Activated naive CD8-positive, alpha-beta T cell treated with anti-CD3 and anti-CD28 coated beads, Interleukin-2, amount 10 ng/mL, durations not matched to agents 7 days and 5 days (primary cell): ENCODE results near the gene ZNF526. TPM values are rescaled to one million over a fixed set of nuclear protein-coding genes. Genes with fewer than 3 reads are reported as not detected.
"Not testable (repeated sequence)": the region's sequence is repeated elsewhere in the genome, so short reads cannot be mapped to it uniquely, and the experiment has no call there.

Source experiments
- ATAC-seq: fragments of 150-1000 bp; cut with Tn5 transposase; one replicate; pipeline ENCODE4 v1.10.0; 2021; ENCODE audit warnings: low read depth, moderate library complexity
- POLR2A ChIA-PET: fragments of 350-600 bp; sonication (Branson Sonifier 250); formaldehyde crosslinking; loops from one replicate; lab custom pipeline; 2021; ENCODE audit warnings: antibody characterized with exemption; lab: Charles Lee
- DNase-seq: peaks from one replicate; pipeline ENCODE4 v3.0.0; 2021
- H3K27ac Mint-ChIP-seq: one replicate; pipeline ENCODE4 v1.8.0; 2022; ENCODE audit warnings: mild to moderate bottlenecking, mixed read lengths
- H3K27me3 Mint-ChIP-seq: one replicate; pipeline ENCODE4 v1.8.0; 2022; ENCODE audit warnings: mild to moderate bottlenecking, moderate library complexity, mixed read lengths
- H3K36me3 Mint-ChIP-seq: one replicate; pipeline ENCODE4 v1.8.0; 2021; ENCODE audit warnings: mild to moderate bottlenecking, mixed read lengths
- H3K4me1 Mint-ChIP-seq: one replicate; pipeline ENCODE4 v1.8.0; 2021; ENCODE audit warnings: mixed read lengths
- H3K4me3 Mint-ChIP-seq: one replicate; pipeline ENCODE4 v1.8.0; 2022; ENCODE audit warnings: mild to moderate bottlenecking, moderate library complexity, mixed read lengths
- H3K9me3 Mint-ChIP-seq: one replicate; pipeline ENCODE4 v1.8.0; 2021; ENCODE audit warnings: mixed read lengths
- total RNA-seq, 2 experiments: library from RNA; stranded (reverse); gene quantifications; one replicate each; pipeline ENCODE4 v1.2.3, GENCODE V29; 2021

The ZNF526 gene
- total RNA-seq, 2 experiments from 2014 or later = 19.6 to 20.6 TPM

DNA sequence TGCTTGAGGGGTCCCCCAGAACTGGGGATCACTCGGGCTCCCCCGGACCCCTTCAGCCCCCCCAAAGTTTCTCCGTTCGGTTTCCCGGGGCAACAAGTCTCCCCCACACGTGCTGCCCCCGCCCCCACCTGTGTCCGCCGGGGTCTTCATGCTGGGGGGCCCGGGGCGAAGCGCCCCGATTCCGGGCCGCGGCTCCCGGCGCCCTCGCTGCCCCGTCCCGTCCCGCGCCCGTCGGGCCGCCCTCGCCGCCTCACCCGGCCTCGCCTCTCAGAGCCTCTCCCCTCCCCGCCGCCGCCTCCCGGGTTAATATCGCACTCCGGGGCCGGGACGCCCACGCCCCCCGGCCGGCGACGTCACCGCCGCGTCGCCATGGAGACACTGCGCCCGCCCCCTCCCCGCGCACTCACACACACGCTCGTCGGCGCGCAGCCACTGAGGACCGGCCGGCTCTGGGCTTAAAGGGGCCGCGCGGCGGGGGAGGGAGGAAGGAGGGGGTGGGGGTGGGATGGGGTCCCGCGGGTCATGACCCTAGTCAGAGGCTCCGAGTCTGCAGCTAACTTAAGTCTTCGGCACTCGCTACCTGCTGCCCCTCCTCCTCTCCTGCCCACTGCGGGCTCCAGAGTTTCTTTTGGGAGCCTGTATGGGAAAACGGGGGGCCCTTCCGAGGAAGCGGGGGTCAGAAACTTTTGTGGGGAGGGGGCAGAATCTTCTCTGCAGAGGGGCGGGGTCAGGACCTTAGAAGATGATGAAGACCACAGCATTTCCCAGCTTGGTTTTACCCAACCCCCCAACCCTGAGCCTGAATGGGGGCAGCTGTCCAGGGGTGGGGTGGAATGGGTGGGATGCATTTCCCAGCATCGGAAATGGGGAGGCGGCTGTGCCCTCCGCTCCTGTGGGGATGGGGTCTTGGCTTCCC lies 35.0 kb downstream of the ZNF526 start, which contains the start of gene ERF:
ERF (minus strand) TSS at position 279 of the 916 bp plus-strand sequence; CDS start at position 150, 129 bp downstream.
- Mint-ChIP-seq H3K9me3 (no peaks in the 10 kb centered on the region), H3K4me3 (peak within 1 kb of the TSS; percentile 79), H3K36me3 (no peaks in the 10 kb centered on the region), H3K27me3 (peaks cover 8% of the 10 kb centered on the region), H3K27ac (peak within 1 kb of the TSS; percentile 82), H3K4me1 (peaks cover 28% of the 10 kb centered on the region)
- DNase-seq = peak; percentile 96
- ATAC-seq = peak; percentile 63
- POLR2A ChIA-PET = interaction anchor here (0.7 to 1.3 kb wide), 7 partner anchors 10 to 56 kb away, joined by 3 to 5 read pairs (median 4); partner anchors contain the start of gene PAFAH1B3

DNA sequence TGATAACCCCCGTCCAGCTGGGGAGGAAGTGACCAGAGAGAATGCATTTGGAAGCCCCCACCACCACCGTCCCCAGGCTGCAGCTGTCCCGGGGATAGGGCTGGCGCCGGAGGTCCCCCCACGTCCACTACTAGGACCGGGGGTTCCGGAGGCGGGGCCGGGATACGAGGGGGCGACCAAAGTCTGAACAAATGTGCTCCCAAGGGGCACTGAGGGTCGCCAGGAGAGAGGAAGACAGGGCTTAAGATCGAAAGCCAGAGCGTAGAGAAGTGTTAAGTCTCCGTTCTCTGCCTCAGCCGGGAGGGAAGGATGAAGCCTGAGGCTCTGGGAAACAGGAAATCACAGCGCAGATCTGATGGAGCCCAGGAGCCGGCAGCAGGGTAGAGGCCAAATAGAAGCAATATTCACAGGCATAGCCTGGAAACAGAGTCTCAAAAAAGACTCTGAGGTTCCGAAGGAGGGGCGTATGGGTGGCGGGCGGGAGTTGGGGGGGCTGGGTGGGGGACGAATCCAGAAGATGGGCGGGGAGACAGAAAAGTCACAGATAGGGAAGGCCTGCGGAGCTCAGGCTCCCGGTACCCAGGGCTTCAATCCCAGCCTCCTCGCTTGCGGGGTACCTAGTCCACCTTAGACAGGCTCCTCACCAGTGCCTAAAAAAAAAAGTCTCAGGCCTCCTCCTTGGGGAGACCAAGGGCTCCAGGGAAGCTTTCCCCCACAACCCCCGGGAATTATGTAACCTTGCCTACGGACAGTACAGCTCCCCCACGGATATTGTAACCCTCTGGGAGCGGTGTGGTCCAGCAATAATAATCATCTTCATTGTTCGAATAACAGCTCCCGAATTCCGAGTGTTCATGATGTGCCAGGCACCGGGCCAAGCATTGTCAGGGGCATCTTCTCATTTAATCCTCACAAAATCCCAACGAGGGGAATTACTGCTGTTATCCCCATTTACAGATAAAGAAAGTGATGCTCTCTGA lies 35.9 kb downstream of the ZNF526 start:
- Mint-ChIP-seq H3K27ac (peak overlapping the region; percentile 49), H3K36me3 (no peaks in the 10 kb centered on the region), H3K27me3 (peaks cover 8% of the 10 kb centered on the region), H3K9me3 (no peaks in the 10 kb centered on the region), H3K4me1 (peaks cover 21% of the 10 kb centered on the region), H3K4me3 (peak overlapping the region; percentile 79)
- no peak for DNase-seq
- POLR2A ChIA-PET = interaction anchor here (0.6 to 1.3 kb wide), 8 partner anchors 11 to 397 kb away, joined by 3 to 5 read pairs (median 4); partner anchors contain the start of gene PAFAH1B3
- no peak for ATAC-seq

DNA sequence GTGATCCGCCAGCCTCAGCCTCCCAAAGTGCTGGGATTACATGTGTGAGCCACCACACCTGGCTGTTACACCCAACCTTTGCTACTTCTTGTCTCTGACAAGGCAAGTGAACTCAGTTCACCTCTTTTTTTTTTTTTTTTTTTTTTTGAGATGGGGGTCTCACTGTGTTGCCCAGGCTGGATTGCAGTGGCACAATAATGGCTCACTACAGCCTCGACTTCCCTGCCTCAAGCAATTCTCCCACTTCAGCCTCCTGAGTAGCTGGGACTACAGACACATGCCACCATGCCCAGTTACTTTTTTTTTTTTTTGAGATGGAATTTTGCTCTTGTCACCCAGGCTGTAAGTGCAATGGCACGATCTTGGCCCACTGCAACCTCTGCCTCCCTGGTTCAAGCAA lies 37.7 kb downstream of the ZNF526 start:
- Mint-ChIP-seq H3K27me3 (peaks cover 13% of the 10 kb centered on the region), H3K4me1 (peaks cover 13% of the 10 kb centered on the region)
- H3K36me3 Mint-ChIP-seq, H3K9me3 Mint-ChIP-seq, H3K4me3 Mint-ChIP-seq, ATAC-seq, H3K27ac Mint-ChIP-seq, DNase-seq: not testable (repeated sequence)
- POLR2A ChIA-PET = interaction anchor here (0.6 to 1.2 kb wide), 4 partner anchors 16 to 210 kb away, joined by 3 to 5 read pairs (median 3); no protein-coding TSS in a partner anchor

DNA sequence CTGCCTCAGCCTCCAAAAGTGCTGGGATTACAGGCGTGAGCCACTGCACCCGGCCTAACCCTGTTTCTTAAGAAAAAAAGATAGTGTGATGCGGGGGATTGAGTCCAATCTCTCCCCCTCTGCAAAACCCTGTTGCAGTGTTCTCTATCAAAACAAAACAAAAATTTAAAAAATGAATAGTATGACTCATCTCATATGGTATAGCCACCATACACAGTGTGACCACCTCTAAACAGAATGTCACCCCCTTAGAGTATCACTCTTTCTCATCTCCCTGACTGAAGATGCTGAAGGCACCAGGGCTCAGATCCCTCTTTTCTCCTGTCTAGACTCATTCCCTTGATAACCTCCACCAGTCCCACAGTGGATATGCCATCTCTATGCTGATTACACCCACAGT lies 41.7 kb downstream of the ZNF526 start:
- peaks cover 5% of the 10 kb centered on the region for H3K4me1 Mint-ChIP-seq
- no peaks in the 10 kb centered on the region for H3K9me3 Mint-ChIP-seq
- POLR2A ChIA-PET = interaction anchor here (0.7 kb wide), 2 partner anchors 18 to 20 kb away, joined by 3 read pairs; no protein-coding TSS in a partner anchor
- ATAC-seq (no peak), DNase-seq (no peak)
- H3K4me3 Mint-ChIP-seq = no peak overlapping the region
- H3K36me3 Mint-ChIP-seq = no peaks in the 10 kb centered on the region
- H3K27me3 Mint-ChIP-seq = peaks cover 7% of the 10 kb centered on the region
- H3K27ac Mint-ChIP-seq = no peak overlapping the region

DNA sequence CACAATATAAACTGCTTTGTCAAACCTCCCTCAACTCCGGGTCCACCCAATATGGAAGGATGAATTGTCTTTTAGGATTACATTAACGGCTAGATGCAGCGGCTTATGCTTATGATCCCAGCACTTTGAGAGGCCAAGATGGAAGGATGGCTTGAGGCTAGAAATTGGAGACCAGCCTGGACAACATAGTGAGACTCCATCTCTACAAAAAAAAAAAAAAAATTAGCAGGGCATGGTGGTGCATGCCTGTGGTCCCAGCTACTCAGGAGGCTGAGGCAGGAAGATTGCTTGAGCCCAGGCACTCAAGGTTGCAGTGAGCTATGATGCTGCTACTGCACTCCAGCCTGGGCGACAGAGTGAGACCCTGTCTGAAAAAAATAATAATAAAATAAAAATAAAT lies 46.0 kb downstream of the ZNF526 start:
- H3K27ac Mint-ChIP-seq, POLR2A ChIA-PET, H3K27me3 Mint-ChIP-seq, H3K4me3 Mint-ChIP-seq, H3K36me3 Mint-ChIP-seq, DNase-seq, H3K9me3 Mint-ChIP-seq, ATAC-seq: not testable (repeated sequence)
- H3K4me1 Mint-ChIP-seq = peaks cover 27% of the 10 kb centered on the region

DNA sequence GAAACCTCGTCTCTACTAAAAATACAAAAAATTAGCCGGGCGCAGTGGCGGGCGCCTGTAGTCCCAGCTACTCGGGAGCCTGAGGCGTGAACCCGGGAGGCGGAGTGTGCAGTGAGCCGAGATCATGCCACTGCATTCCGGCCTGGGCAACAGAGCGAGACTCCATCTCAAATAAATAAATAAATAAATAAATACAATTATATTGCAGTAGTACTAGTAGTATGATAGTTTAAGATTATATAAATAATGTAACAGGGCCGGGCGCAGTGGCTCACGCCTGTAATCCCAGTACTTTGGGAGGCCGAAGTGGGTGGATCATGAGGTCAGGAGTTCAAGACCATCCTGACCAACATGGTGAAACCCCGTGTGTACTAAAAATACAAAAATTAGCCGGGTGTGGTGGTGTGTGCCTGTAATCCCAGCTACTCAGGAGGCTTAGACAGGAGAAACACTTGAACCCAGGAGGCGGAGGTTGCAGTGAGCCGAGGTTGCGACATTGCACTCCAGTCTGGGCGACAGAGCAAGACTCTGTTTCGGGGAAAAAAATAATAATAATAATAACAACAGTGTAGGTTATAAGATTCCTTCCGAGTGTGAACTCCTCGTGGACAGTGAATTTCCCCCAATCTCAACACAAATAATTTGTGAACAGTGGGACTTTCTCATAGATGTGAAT lies 47.0 kb downstream of the ZNF526 start:
- not testable (repeated sequence) for H3K27ac Mint-ChIP-seq, H3K36me3 Mint-ChIP-seq, H3K27me3 Mint-ChIP-seq, H3K4me3 Mint-ChIP-seq, H3K9me3 Mint-ChIP-seq, ATAC-seq, DNase-seq
- H3K4me1 Mint-ChIP-seq = peaks cover 31% of the 10 kb centered on the region
- POLR2A ChIA-PET = interaction anchor here (0.7 to 1.4 kb wide), 7 partner anchors 12 to 29 kb away, joined by 3 to 5 read pairs (median 3); partner anchors contain the start of genes ERF and GSK3A

DNA sequence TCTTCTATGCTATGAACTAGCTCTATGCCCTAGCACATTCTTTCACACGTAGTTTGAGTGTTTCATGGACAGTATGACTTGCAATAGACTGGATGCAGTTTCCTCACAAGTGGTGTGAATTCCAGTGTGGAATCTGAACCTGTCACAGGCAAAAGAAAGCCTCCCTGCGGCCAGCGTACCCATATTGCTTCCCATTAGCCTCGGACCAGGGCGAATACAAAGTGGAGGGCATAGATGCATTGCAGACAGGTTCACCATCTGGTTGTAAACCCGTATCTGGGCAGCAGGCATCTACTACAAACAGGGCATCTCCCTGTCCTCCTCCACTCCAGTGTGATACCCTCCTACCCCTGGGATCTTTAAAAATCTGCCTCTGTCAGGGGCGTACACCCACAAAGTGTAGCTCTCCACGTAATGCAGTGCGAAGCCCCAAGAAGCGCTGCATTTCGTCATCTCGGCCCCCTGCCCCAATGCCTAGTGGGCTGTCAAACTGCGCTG lies 47.6 kb downstream of the ZNF526 start:
- no peak for ATAC-seq
- Mint-ChIP-seq H3K27ac (no peak overlapping the region), H3K36me3 (peaks cover 3% of the 10 kb centered on the region), H3K9me3 (no peaks in the 10 kb centered on the region), H3K4me1 (peaks cover 28% of the 10 kb centered on the region), H3K27me3 (no peaks in the 10 kb centered on the region), H3K4me3 (no peak overlapping the region)
- DNase-seq = no peak
- POLR2A ChIA-PET = interaction anchor here (0.7 to 1.4 kb wide), 7 partner anchors 12 to 28 kb away, joined by 3 to 5 read pairs (median 3); partner anchors contain the start of genes ERF and GSK3A

DNA sequence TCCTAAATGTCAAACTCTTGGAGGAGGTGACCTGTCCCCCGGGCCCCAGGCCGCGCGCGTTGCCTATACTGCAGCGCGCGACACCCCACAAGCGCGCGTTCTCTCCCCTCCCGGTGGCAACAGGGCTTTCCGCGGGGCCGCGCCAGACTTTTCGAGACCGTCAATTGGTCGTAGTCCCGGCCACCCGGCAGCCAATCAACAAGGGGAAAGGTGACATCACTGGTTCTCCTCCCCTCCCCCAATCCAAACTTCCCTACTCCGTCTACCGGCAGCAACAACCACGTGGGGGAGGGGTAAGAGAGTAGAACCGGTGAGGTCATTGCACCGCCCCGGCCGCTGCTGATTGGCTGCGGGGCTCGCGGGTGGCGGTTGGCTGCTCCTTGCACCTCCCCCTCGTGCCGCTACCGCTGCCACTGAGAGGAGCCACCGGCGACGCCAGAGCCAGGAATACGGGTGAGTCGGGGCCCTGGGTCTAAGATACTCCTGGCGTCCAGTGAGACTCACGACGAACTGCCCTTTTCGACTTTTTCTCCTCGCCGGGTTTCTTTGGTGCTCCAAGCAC lies 48.1 kb downstream of the ZNF526 start:
- H3K27me3 Mint-ChIP-seq = no peaks in the 10 kb centered on the region
- H3K36me3 Mint-ChIP-seq = peaks cover 3% of the 10 kb centered on the region
- ATAC-seq (peak; percentile 56), DNase-seq (peak; percentile 95)
- H3K4me1 Mint-ChIP-seq = peaks cover 28% of the 10 kb centered on the region
- H3K4me3 Mint-ChIP-seq = no peak overlapping the region
- H3K9me3 Mint-ChIP-seq = no peaks in the 10 kb centered on the region
- H3K27ac Mint-ChIP-seq = no peak overlapping the region
- POLR2A ChIA-PET = interaction anchor here (0.7 to 1.4 kb wide), 7 partner anchors 12 to 28 kb away, joined by 3 to 5 read pairs (median 3); partner anchors contain the start of genes ERF and GSK3A

DNA sequence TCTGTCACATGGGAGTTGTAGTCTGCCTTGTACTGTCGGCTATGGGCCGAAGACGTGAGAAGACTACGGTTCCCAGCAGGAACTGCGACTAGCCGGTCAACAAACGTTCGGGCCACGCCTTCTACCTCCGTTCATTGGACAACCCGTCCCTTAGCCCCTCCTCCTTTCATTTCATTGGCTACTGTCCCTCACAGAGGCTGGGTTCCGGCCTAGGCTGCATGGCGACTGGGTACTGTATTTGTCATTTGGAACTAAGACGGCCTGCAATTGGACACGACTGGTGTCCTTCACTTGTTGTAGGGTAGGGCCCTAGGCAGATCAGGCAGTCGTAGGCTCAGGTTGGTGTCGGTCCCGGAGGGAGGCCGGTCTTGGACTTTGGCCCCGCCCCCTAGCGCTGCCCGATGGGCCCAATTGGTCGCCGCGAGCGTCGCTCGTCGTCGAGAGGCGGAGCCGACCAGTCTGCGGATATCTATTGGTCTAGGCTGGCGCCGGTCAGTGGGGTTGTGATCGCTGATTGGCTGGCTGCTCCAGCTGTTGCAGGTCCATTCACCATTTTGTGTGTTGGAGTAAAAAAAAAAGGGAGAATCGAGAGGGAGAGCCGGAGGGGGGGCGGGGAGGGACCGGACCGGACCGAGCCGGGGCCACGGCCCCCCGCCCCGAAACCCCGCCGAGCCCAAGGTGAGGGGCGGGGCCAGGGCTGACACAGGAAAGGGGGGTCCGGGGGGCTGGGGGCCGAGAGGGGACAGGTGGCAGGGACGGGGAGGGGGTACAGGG lies 48.8 kb downstream of the ZNF526 start, which contains the start of gene CIC:
CIC (plus strand) TSS at position 549 of the 774 bp plus-strand sequence. CDS start 2,532 bp downstream, outside the sequence.
- Mint-ChIP-seq H3K27me3 (no peaks in the 10 kb centered on the region), H3K4me1 (peaks cover 28% of the 10 kb centered on the region), H3K4me3 (peak within 1 kb of the TSS; percentile 99), H3K36me3 (peaks cover 3% of the 10 kb centered on the region), H3K9me3 (no peaks in the 10 kb centered on the region), H3K27ac (no peak within 1 kb of the TSS)
- ATAC-seq (peak; percentile 89), DNase-seq (peak; percentile 98)
- POLR2A ChIA-PET = interaction anchor here (0.7 to 2.4 kb wide), 7 partner anchors 10 to 136 kb away, joined by 3 to 32 read pairs (median 7); partner anchors contain the start of genes GSK3A and POU2F2

DNA sequence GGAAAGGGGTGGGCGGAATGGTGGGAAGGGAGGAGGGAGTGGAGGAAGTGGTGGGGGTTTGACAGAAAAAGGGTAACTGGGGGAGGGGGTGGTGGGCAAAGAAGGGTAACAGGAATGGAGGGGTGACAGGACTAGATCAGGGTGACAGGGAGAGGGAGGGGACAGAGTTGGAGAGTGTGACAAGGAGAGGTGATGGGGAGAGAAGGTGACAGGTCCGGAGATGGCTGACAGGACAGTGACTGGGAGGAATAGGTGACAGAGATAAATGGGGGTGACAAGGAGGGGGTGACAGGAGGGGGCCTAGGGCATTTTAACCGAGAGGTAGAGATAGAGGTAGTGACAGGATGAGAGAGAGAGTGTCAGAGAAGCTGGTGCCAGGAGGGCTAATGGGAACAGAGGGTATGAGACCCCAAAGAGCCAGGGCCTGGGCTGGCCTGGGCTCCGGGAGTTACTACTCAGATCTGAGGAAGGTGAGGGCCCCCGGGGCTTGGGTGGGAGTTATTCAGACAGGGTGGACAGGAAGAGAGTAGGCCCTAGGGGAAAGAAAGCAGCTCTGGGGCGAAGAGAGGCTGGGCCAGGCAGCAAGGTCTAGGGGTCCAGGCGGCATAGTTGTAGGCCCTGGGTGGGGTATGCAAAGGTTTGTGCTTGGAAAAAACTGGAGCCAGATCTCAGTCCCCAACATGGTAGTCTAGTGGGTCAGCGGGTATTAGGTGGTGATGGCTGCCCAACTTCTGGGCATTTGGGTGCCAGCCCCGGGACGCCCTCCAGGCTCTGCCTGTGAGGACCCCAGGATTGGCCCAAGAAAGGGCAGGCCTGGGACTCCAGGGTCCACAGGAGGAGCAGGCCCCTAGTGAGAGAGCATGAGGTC lies 49.6 kb downstream of the ZNF526 start:
- H3K36me3 Mint-ChIP-seq = peaks cover 8% of the 10 kb centered on the region
- ATAC-seq = no peak
- no peak overlapping the region for H3K27ac Mint-ChIP-seq
- H3K27me3 Mint-ChIP-seq = no peaks in the 10 kb centered on the region
- POLR2A ChIA-PET = interaction anchor here (0.7 to 2.4 kb wide), 13 partner anchors 9 to 137 kb away, joined by 3 to 32 read pairs (median 5); partner anchors contain the start of genes GSK3A, PAFAH1B3, POU2F2 and PRR19
- H3K4me3 Mint-ChIP-seq = peak overlapping the region; percentile 99
- peak; percentile 48 for DNase-seq
- H3K9me3 Mint-ChIP-seq = no peaks in the 10 kb centered on the region
- H3K4me1 Mint-ChIP-seq = peaks cover 30% of the 10 kb centered on the region
